ENCODE data around the gene ZDHHC1. TPM values are rescaled to one million over a fixed set of nuclear protein-coding genes. Genes with fewer than 3 reads are reported as not detected.

ZDHHC1 gene
- total RNA-seq, 1 donor from 2014 or later: 2.9 TPM

DNA sequence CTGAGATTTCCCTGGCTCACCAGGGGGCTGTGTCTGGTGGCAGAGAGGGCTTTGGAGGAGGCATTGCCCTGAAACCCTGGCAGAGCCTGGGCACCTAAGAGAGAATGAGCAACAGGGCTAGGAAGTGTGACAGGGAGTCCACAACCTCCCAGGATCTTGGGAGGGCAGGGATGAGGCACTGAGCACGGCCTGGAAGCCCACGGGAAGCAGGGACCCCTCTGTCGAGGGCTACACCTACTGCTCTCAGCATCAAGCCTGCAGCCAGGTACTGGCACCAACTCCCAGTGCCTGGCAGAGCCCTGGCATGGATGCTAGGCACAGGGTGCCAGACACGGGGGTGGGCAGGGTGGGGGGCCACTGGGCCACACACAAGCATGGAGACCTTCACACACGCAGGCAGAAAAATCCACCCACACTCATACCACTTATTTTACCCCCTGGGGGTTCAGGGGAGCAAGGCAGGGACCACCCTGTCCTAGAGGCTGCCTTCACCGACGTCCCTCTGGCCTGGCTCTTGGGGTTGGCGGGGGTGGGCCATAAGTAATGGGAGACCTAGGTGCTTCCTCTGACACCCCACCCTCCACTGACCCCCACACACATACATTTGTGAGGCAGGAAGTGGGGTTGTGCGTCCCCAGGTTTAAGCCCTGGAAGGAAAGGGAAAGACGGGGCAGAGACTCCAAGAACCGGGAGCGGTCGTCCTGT, 13.7 kb upstream of the ZDHHC1 start:
- Histone ChIP-seq H3K4me1 (peaks cover 43% of the 10 kb centered on the region), H3K27me3 (ENCODE audit: low read depth) (peaks cover 52% of the 10 kb centered on the region), H3K36me3 (no peaks in the 10 kb centered on the region), H3K4me3 (peak overlapping the region; percentile 66), H3K9me3 (replicated peaks) (no peaks in the 10 kb centered on the region), H3K27ac (replicated peaks) (peak overlapping the region; percentile 12)
- intact Hi-C loops (cut with micrococcal nuclease): no loop called here
- TF ChIP-seq, protein P1, sequence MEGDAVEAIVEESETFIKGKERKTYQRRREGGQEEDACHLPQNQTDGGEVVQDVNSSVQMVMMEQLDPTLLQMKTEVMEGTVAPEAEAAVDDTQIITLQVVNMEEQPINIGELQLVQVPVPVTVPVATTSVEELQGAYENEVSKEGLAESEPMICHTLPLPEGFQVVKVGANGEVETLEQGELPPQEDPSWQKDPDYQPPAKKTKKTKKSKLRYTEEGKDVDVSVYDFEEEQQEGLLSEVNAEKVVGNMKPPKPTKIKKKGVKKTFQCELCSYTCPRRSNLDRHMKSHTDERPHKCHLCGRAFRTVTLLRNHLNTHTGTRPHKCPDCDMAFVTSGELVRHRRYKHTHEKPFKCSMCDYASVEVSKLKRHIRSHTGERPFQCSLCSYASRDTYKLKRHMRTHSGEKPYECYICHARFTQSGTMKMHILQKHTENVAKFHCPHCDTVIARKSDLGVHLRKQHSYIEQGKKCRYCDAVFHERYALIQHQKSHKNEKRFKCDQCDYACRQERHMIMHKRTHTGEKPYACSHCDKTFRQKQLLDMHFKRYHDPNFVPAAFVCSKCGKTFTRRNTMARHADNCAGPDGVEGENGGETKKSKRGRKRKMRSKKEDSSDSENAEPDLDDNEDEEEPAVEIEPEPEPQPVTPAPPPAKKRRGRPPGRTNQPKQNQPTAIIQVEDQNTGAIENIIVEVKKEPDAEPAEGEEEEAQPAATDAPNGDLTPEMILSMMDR (IDR thresholded peaks at IDR 0.05; ENCODE audit: borderline replicate concordance): no peak
- no peak for DNase-seq

DNA sequence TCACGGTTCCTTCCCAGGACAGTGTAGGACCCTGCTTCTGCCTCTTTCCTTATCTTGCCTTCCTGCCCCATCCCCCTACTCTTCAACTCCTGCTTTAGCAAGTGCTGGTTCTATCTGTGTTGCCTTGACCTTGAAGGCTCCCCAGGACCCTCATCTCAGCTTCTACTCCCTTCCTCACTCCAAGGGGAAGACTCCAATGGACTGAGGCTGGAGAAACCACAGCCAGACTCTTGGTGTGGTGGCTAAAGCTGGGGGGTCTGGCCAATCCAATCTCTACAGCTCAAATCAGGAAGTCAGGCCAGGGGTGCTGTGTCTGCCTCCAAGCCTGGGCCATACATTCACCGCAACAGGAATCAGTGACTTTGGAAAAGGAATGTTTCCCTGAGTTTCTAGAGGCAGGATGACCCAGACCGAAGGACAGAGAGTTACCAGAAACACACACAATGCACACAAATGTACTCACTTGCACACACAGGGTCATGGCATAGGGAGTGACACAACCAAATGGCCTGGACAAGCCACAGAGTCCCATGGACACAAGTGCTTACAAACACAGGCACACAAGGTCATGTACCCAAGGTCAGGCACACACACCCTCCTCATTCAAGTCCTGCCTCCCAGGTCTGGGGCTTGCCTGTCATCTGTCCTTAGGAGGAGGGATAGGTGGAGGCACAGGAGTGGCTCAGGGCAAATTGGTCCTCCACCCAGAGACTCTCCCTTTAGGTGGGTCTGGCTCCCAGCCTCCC, 12.9 kb upstream of the ZDHHC1 start:
- TF ChIP-seq, protein P1 (IDR thresholded peaks at IDR 0.05; ENCODE audit: borderline replicate concordance): no peak
- Histone ChIP-seq H3K27me3 (ENCODE audit: low read depth) (peaks cover 59% of the 10 kb centered on the region), H3K9me3 (replicated peaks) (no peaks in the 10 kb centered on the region), H3K4me3 (no peak overlapping the region), H3K27ac (replicated peaks) (no peak overlapping the region), H3K4me1 (peaks cover 43% of the 10 kb centered on the region), H3K36me3 (no peaks in the 10 kb centered on the region)
- no peak for DNase-seq
- intact Hi-C loops (cut with micrococcal nuclease): no loop called here

DNA sequence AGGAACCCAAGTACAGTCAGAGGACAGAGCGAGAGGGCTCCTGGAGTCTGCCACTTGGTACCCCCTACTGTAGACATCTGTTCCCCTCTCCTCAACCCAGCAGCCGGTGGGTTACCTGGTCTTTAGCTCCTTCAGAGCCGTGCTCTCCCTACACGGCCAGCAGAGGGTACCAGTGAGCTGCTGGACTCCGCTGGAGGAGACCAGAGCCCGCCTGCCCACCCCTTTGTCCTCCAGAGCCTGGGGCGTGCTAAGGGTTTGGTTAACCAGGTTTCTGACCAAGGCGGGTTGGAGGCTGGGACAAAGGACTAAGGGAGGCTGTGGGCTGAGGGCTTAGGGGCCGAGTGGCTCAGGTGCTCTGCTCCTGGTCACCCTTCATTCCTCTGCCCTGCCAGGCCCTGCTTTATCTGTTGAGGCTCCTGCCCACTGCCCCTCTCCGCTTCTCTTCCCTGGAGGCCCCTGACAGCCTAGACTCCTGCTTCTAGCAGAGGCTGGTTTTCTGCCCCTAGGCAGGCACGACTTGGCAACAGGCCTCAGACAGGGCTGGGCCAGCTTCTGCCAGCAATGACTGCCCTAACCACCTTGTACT, 12.0 kb upstream of the ZDHHC1 start:
- Histone ChIP-seq H3K4me3 (no peak overlapping the region), H3K9me3 (replicated peaks) (no peaks in the 10 kb centered on the region), H3K27me3 (ENCODE audit: low read depth) (peaks cover 68% of the 10 kb centered on the region), H3K27ac (replicated peaks) (peak overlapping the region; percentile 40), H3K36me3 (no peaks in the 10 kb centered on the region), H3K4me1 (peaks cover 51% of the 10 kb centered on the region)
- peak; percentile 73 for DNase-seq
- intact Hi-C loops (cut with micrococcal nuclease): no loop called here
- TF ChIP-seq, protein P1 (IDR thresholded peaks at IDR 0.05; ENCODE audit: borderline replicate concordance): peak; percentile 91

DNA sequence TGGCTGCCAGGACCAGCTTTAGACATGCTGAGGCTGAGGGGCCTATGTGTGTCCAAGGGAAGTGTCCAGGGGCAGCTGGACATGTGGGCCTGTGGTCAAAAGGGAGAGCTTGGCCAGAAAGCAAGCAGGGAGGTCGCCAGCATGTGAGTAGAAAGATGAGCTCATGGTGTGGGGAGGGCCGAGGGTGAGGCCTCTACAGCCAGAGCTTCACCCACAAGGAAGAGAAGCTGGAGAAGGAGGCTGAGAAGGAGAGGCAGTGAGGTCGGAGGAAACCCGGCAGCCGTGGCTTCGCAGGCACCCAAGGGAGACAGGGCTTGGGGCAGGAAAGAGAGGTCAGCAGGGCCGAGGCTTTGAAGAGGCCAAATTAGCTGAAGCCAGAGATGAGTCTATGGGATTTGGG, 10.7 kb upstream of the ZDHHC1 start:
- DNase-seq: peak; percentile 32
- no peaks in the 10 kb centered on the region for H3K36me3 ChIP-seq
- peaks cover 48% of the 10 kb centered on the region for H3K4me1 ChIP-seq
- H3K27ac ChIP-seq (replicated peaks): peak overlapping the region; percentile 40
- TF ChIP-seq, protein P1 (IDR thresholded peaks at IDR 0.05; ENCODE audit: borderline replicate concordance): no peak
- intact Hi-C loops (cut with micrococcal nuclease): no loop called here
- peaks cover 72% of the 10 kb centered on the region for H3K27me3 ChIP-seq (ENCODE audit: low read depth)
- no peak overlapping the region for H3K4me3 ChIP-seq
- H3K9me3 ChIP-seq (replicated peaks): no peaks in the 10 kb centered on the region

DNA sequence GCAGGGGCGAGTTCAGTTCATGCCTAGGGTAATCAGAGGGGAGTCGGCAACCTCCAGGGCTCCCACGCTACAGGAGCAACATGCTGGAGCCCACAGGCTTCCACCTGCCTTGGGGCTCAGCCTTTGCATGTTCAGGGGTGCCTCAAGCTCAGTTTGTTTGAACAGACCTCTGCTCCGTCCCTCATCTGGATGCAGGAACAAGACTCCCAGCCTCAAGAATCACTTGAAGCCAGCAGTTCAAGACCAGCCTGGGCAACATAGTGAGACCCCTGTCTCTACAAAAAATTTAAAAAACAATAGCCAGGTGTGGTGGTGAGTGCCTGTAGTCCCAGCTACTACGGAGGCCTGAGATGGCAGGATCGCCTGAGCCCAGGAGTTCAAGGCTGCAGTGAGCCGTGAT, 9.7 kb upstream of the ZDHHC1 start:
- intact Hi-C loops (cut with micrococcal nuclease): no loop called here
- Histone ChIP-seq H3K4me1 (peaks cover 41% of the 10 kb centered on the region), H3K36me3 (no peaks in the 10 kb centered on the region), H3K27me3 (ENCODE audit: low read depth) (peaks cover 66% of the 10 kb centered on the region), H3K27ac (replicated peaks) (no peak overlapping the region), H3K4me3 (no peak overlapping the region), H3K9me3 (replicated peaks) (no peaks in the 10 kb centered on the region)
- DNase-seq: no peak
- TF ChIP-seq, protein P1 (IDR thresholded peaks at IDR 0.05; ENCODE audit: borderline replicate concordance): no peak
